KMS-11 (cell line): ENCODE measurements around the gene FAM117A.

ENCODE experiments used
- H2AFZ ChIP-seq: fragments of 200-600 bp; sonication (generic); 2 replicates; pipeline ENCODE4 v1.6.1; 2016; ENCODE audit warnings: antibody characterized with exemption, mixed run types, low read depth
- H3K27ac ChIP-seq: fragments of 200-600 bp; sonication (generic); 2 replicates; pipeline ENCODE4 v1.6.1; 2016; ENCODE audit warnings: mild to moderate bottlenecking, mixed run types
- H3K27me3 ChIP-seq: fragments of 200-600 bp; sonication (generic); 2 replicates; pipeline ENCODE4 v1.6.1; 2017; ENCODE audit warnings: mild to moderate bottlenecking, low read depth, mixed run types, moderate library complexity; ENCODE audit not compliant: insufficient read depth
- H3K36me3 ChIP-seq: fragments of 200-600 bp; sonication (generic); 2 replicates; pipeline ENCODE4 v1.6.1; 2017; ENCODE audit warnings: mild to moderate bottlenecking, mixed run types; ENCODE audit not compliant: insufficient read depth
- H3K4me1 ChIP-seq: fragments of 200-600 bp; sonication (generic); 2 replicates; pipeline ENCODE4 v1.6.1; 2016; ENCODE audit warnings: mild to moderate bottlenecking, low read depth, mixed run types; ENCODE audit not compliant: poor library complexity, severe bottlenecking
- H3K4me2 ChIP-seq: fragments of 200-600 bp; sonication (generic); 2 replicates; pipeline ENCODE4 v1.7.0; 2016; ENCODE audit warnings: mild to moderate bottlenecking, mixed run types
- H3K4me3 ChIP-seq: fragments of 200-600 bp; sonication (generic); IDR thresholded peaks from 2 replicates; pipeline ENCODE4 v1.6.1; 2017; ENCODE audit warnings: low read depth, low read length, mixed read lengths; ENCODE audit not compliant: insufficient read depth
- H3K79me2 ChIP-seq: fragments of 200-600 bp; sonication (generic); 2 replicates; pipeline ENCODE4 v1.6.1; 2016; ENCODE audit warnings: low read depth, mixed run types; ENCODE audit not compliant: insufficient read depth
- H3K9ac ChIP-seq: fragments of 200-600 bp; sonication (generic); 2 replicates; pipeline ENCODE4 v1.6.1; 2016; ENCODE audit warnings: mild to moderate bottlenecking, mixed run types
- H4K20me1 ChIP-seq: fragments of 200-600 bp; sonication (generic); 2 replicates; pipeline ENCODE4 v1.6.1; 2016; ENCODE audit warnings: mild to moderate bottlenecking, mixed run types; ENCODE audit not compliant: insufficient read depth
- TF ChIP-seq, protein P1 (sequence below): fragments of 200-600 bp; sonication (generic); conservative IDR thresholded peaks from 2 replicates; pipeline ENCODE4 v1.6.1; 2017; ENCODE audit warnings: low read depth, mild to moderate bottlenecking, antibody characterized with exemption, low read length, moderate library complexity, mixed read lengths

FAM117A gene

DNA sequence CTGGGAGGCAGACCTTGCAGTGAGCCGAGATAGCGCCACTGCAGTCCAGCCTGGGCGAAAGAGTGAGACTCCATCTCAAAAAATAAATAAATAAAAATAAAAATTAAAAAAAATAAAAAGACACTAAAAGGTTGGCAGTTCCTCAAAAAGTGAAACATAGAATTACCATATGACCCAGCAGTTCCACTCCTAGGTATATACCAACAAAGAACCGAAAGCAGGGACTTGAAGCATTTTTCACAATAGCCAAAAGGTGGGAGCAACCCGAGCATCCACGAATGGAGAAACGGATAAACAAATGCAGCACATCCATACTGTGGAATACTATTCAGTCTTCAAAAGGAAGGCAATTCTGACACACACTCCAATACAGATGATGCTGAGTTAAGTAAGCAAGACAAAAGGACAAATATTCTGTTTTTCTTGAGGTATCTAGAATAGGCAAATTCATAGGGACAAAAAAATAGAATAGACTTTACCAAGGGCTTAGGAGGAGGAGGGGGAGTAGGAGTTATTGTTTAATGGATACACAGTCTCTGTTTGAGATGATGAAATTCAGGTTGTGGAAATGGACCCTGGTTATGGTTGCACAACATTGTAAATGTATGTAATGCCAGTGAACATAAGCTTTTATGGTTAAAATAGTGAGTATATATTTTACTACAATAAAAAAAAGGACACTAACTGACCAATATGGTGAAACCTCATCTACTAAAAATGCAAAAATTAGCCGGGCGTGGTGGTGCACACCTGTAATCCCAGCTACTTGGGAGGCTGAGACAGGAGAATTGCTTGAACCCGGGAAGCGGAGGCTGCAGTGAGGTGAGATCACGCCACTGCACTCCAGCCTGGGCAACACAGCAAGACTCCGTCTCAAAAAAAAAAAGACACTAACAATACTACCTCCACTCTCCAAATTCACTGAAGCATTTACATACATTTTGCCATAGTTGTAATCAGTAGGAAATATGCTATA, 29.1 kb downstream of the FAM117A start:
- no peak overlapping the region for H3K27ac ChIP-seq

DNA sequence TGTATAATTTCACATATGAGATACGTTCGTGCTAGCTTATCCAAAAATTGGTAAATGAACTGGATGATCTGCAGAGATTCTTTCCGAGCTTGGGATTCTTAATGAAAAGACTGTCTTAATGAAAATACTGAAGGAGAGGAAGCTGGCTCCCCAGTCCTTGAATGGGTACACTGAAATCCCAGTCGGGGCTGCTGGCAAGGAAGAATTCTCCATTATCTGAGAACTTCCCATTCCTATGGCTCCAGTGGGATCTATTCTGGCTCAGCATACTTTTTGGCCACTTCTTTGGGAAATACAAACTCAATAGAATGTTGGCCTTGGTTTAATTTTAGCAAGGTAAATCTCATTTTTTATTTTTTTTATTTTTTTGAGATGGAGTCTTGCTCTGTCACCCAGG, 32.5 kb downstream of the FAM117A start:
- Histone ChIP-seq H3K27ac (no peak overlapping the region), H3K36me3 (no peaks in the 10 kb centered on the region), H3K9ac (no peak overlapping the region), H3K4me2 (no peak overlapping the region), H4K20me1 (no peaks in the 10 kb centered on the region), H3K4me3 (no peak overlapping the region), H3K79me2 (peaks cover 53% of the 10 kb centered on the region), H2AFZ (no peak overlapping the region), H3K4me1 (peaks cover 27% of the 10 kb centered on the region), H3K27me3 (no peaks in the 10 kb centered on the region)
- TF ChIP-seq, protein P1, sequence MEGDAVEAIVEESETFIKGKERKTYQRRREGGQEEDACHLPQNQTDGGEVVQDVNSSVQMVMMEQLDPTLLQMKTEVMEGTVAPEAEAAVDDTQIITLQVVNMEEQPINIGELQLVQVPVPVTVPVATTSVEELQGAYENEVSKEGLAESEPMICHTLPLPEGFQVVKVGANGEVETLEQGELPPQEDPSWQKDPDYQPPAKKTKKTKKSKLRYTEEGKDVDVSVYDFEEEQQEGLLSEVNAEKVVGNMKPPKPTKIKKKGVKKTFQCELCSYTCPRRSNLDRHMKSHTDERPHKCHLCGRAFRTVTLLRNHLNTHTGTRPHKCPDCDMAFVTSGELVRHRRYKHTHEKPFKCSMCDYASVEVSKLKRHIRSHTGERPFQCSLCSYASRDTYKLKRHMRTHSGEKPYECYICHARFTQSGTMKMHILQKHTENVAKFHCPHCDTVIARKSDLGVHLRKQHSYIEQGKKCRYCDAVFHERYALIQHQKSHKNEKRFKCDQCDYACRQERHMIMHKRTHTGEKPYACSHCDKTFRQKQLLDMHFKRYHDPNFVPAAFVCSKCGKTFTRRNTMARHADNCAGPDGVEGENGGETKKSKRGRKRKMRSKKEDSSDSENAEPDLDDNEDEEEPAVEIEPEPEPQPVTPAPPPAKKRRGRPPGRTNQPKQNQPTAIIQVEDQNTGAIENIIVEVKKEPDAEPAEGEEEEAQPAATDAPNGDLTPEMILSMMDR: no peak

More for the DNA sequence above, 29.1 kb downstream of the FAM117A start:
- Histone ChIP-seq H2AFZ (no peak overlapping the region), H3K36me3 (no peaks in the 10 kb centered on the region), H3K9ac (no peak overlapping the region), H3K4me2 (no peak overlapping the region), H3K79me2 (peaks cover 63% of the 10 kb centered on the region), H4K20me1 (no peaks in the 10 kb centered on the region), H3K27me3 (no peaks in the 10 kb centered on the region), H3K4me3 (no peak overlapping the region), H3K4me1 (peaks cover 55% of the 10 kb centered on the region)
- TF ChIP-seq, protein P1: no peak

DNA sequence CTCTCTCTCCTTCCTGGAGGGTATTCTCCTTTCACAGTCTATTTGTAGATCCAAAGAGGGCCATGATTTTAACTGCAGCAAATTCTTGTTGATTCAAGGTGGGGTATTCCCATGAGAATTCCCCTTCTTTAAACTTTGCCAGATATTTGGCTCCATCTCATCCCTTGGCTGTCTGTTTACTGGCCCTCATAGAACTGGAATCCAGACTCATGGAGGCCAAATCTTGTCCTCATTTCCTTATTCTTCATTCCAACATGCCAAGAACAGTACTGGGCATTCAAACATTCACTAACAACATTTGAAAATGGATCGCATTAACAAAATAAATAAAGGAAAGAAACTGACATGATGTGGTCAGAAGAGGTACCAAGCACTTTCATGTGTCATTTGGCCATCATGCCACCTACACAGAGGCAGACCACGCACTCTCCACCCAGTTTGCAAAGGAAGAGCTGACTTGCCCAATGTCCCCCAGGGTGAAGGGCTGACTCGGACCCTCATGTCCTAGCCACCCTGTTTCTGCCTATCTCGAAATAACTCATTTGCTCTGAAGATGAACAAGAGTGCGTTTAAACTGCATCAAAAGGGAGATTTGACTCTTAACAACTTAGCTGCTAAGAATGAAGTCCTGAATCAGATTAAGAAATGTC, 33.0 kb downstream of the FAM117A start:
- H3K9ac ChIP-seq: no peak overlapping the region
- no peaks in the 10 kb centered on the region; the same call in 1 of the 2 replicates for H3K36me3 ChIP-seq
- H3K4me3 ChIP-seq: no peak overlapping the region
- peaks cover 21% of the 10 kb centered on the region for H3K4me1 ChIP-seq
- H3K27ac ChIP-seq: no peak overlapping the region
- TF ChIP-seq, protein P1: no peak
- H2AFZ ChIP-seq: no peak overlapping the region
- no peaks in the 10 kb centered on the region for H3K27me3 ChIP-seq
- no peaks in the 10 kb centered on the region for H4K20me1 ChIP-seq
- no peak overlapping the region for H3K4me2 ChIP-seq
- peaks cover 52% of the 10 kb centered on the region for H3K79me2 ChIP-seq

DNA sequence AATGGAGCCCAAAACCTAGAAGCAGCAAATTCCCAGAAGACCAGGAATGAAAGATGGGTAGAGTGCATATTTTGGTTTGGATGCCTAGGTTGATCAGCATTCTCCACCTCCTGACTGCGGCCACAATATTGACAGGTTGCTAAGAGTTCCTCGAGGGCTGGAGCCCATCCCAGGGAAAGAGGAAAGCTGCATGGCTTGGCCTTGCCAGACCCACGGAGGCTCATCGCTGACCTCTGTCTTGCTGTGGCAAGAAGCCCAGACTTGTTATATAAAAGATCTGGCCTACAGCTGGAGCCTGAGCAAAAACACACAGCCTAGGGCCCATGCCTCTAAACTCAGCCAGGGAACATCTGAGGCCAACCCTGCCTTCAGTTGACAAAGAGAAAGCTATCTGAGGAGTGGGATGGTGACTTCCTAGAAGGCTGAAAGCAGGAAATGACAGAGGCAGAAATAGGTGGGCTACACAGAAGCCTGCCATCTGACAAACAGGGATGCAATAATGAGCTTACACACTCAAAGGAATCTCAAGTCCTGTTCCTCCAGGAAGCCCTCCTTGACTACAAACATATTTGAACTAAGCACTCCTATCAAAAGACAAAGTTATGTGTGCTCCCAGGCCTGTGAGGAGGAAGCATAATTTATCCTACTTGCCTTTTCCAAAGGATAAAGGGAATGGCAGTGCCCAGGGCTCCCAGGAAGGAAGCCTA, 33.7 kb downstream of the FAM117A start:
- H3K9ac ChIP-seq: no peak overlapping the region
- peaks cover 52% of the 10 kb centered on the region for H3K79me2 ChIP-seq
- H2AFZ ChIP-seq: no peak overlapping the region
- no peaks in the 10 kb centered on the region; the same call in 1 of the 2 replicates for H3K36me3 ChIP-seq
- H4K20me1 ChIP-seq: no peaks in the 10 kb centered on the region
- H3K27me3 ChIP-seq: no peaks in the 10 kb centered on the region
- H3K4me3 ChIP-seq: no peak overlapping the region
- TF ChIP-seq, protein P1: no peak
- H3K4me1 ChIP-seq: peaks cover 21% of the 10 kb centered on the region
- H3K4me2 ChIP-seq: no peak overlapping the region
- no peak overlapping the region for H3K27ac ChIP-seq
